A673 (cell line): Measurements from ENCODE around the gene MST1.
"Not testable (repeated sequence)": the region's sequence is repeated elsewhere in the genome, so short reads cannot be mapped to it uniquely, and the experiment has no call there.

Source experiments
- CTCF ChIP-seq: fragments of 300-800, 200-600 bp; sonication (generic); conservative IDR thresholded peaks from 2 replicates; pipeline ENCODE4 v1.5.1; 2017; ENCODE audit warnings: low read depth, mild to moderate bottlenecking, antibody characterized with exemption, low read length, moderate library complexity, mixed read lengths
- EZH2 ChIP-seq: fragments of 200-600 bp; sonication (generic); IDR thresholded peaks from 2 replicates; pipeline ENCODE4 v1.6.1; 2017; ENCODE audit warnings: borderline replicate concordance, low read depth, mild to moderate bottlenecking, mixed read lengths, antibody characterized with exemption, low read length; ENCODE audit not compliant: poor library complexity, severe bottlenecking

- TF ChIP-seq CTCF, EZH2: not testable (repeated sequence)
Observed at GRCh38 chr3:49687424-49687795, 1.9 kb downstream of the MST1 start.
